GM23248 (cell line): ENCODE results near the gene DEFB131A.
"Not testable (repeated sequence)": the region's sequence is repeated elsewhere in the genome, so short reads cannot be mapped to it uniquely, and the experiment has no call there.

ENCODE experiments used
- EZH2 ChIP-seq: fragments of 200-600 bp; sonication (generic); IDR thresholded peaks from 2 replicates; pipeline ENCODE4 v1.6.1; 2018; ENCODE audit warnings: antibody characterized with exemption, mild to moderate bottlenecking; ENCODE audit not compliant: insufficient read depth, poor library complexity, severe bottlenecking
- EZH2phosphoT487 ChIP-seq: fragments of 200-600 bp; sonication (generic); IDR thresholded peaks from 2 replicates; pipeline ENCODE4 v1.6.1; 2018; ENCODE audit warnings: antibody characterized with exemption, moderate library complexity, mild to moderate bottlenecking, low read depth; ENCODE audit not compliant: insufficient read depth

DNA sequence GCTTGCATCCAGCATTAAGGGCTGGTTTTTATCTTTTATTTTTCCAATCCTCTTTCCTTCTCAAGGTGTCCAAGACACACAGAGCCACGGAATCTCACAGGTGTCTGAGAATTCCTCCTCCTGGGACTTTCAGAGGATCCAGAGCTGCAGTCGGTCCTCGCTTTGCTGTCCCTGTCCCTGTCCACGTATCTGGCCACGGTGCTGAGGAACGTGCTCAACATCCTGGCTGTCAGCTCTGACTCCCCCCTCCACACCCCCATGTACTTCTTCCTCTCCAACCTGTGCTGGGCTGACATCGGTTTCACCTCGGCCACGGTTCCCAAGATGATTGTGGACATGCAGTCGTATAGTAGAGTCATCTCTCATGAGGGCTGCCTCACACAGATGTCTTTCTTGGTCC lies 39.5 kb downstream of the DEFB131A start:
- not testable (repeated sequence) for TF ChIP-seq EZH2, EZH2phosphoT487
